ENCODE results near the gene SLAIN2.
"Not testable (repeated sequence)": the region's sequence is repeated elsewhere in the genome, so short reads cannot be mapped to it uniquely, and the experiment has no call there.

The SLAIN2 gene

GRCh38 chr4:48449151-48449550, 107.8 kb downstream of the SLAIN2 start:
- POLR2A ChIA-PET = no interaction called here
- TF ChIP-seq CTCF (IDR thresholded peaks at IDR 0.05; ENCODE audit: control extremely low read depth, extremely low read depth, low read depth, missing control alignments) = no peak
- CTCF ChIA-PET = no interaction called here

GRCh38 chr4:48450740-48451139, 109.4 kb downstream of the SLAIN2 start:
- TF ChIP-seq CTCF (IDR thresholded peaks at IDR 0.05; ENCODE audit: control extremely low read depth, extremely low read depth, low read depth, missing control alignments) = no peak
- CTCF ChIA-PET = no interaction called here
- POLR2A ChIA-PET = no interaction called here
- DNase-seq (ENCODE audit: extremely low spot score) = no peak

More at GRCh38 chr4:48449151-48449550, 107.8 kb downstream of the SLAIN2 start:
- DNase-seq (ENCODE audit: extremely low spot score) = no peak

GRCh38 chr4:48451656-48452055, 110.3 kb downstream of the SLAIN2 start:
- DNase-seq (ENCODE audit: extremely low spot score); POLR2A ChIA-PET; CTCF ChIA-PET: not testable (repeated sequence)

GRCh38 chr4:48454591-48454990, 113.3 kb downstream of the SLAIN2 start:
- CTCF ChIA-PET = interaction anchor here (0.9 to 1.5 kb wide), 4 partner anchors 9 to 33 kb away, joined by 3 read pairs; no protein-coding TSS in a partner anchor
- POLR2A ChIA-PET = no interaction called here
- no peak for TF ChIP-seq CTCF (IDR thresholded peaks at IDR 0.05; ENCODE audit: control extremely low read depth, extremely low read depth, low read depth, missing control alignments)
- DNase-seq (ENCODE audit: extremely low spot score) = no peak

GRCh38 chr4:48461000-48461399, 119.7 kb downstream of the SLAIN2 start:
- ChIA-PET CTCF (interaction anchor here (1.8 kb wide), 1 partner anchor 11 kb away, joined by 5 read pairs; no protein-coding TSS in a partner anchor), POLR2A (no interaction called here)
- TF ChIP-seq CTCF (IDR thresholded peaks at IDR 0.05; ENCODE audit: control extremely low read depth, extremely low read depth, low read depth, missing control alignments) = no peak
- no peak for DNase-seq (ENCODE audit: extremely low spot score)

GRCh38 chr4:48462363-48462762, 121.0 kb downstream of the SLAIN2 start:
- POLR2A ChIA-PET = no interaction called here
- CTCF ChIA-PET = interaction anchor here (1.5 to 1.8 kb wide), 2 partner anchors 9 to 482 kb away, joined by 3 to 5 read pairs; no protein-coding TSS in a partner anchor
- no peak for DNase-seq (ENCODE audit: extremely low spot score)
- TF ChIP-seq CTCF (IDR thresholded peaks at IDR 0.05; ENCODE audit: control extremely low read depth, extremely low read depth, low read depth, missing control alignments) = no peak

- no peak for TF ChIP-seq CTCF (IDR thresholded peaks at IDR 0.05; ENCODE audit: control extremely low read depth, extremely low read depth, low read depth, missing control alignments)
- ChIA-PET CTCF (interaction anchor here (1.1 to 1.6 kb wide), 3 partner anchors 9 to 15 kb away, joined by 3 to 5 read pairs (median 5); no protein-coding TSS in a partner anchor), POLR2A (no interaction called here)
- no peak for DNase-seq (ENCODE audit: extremely low spot score)
These were observed 126.1 kb downstream of the SLAIN2 start for GRCh38 chr4:48467442-48467841.
